VCaP (cell line): ENCODE measurements around the gene NCF4.

Experiments
- H3K27ac ChIP-seq: fragments of 450-650 bp; 2 replicates; pipeline ENCODE4 v1.5.1; 2017
- CTCF ChIP-seq: fragments of 450-650 bp; conservative IDR thresholded peaks from 2 replicates; pipeline ENCODE4 v1.5.1; 2017; ENCODE audit warnings: mild to moderate bottlenecking, moderate library complexity

NCF4 gene

GRCh38 chr22:36860017-36860416 lies 789 bp upstream of the NCF4 start:
- TF ChIP-seq CTCF: no peak
- H3K27ac ChIP-seq: no peak overlapping the region

- no peak overlapping the region for H3K27ac ChIP-seq
- no peak for TF ChIP-seq CTCF
Observed at GRCh38 chr22:36860438-36860820, 377 bp upstream of the NCF4 start.

- no peak for TF ChIP-seq CTCF
- H3K27ac ChIP-seq: no peak overlapping the region
Observed at GRCh38 chr22:36862251-36863242, 1.7 kb downstream of the NCF4 start.

GRCh38 chr22:36863281-36863680 lies 2.5 kb downstream of the NCF4 start:
- H3K27ac ChIP-seq: no peak overlapping the region
- TF ChIP-seq CTCF: no peak

GRCh38 chr22:36863979-36864378 lies 3.2 kb downstream of the NCF4 start:
- no peak overlapping the region for H3K27ac ChIP-seq
- TF ChIP-seq CTCF: no peak

GRCh38 chr22:36864454-36865215 lies 3.8 kb downstream of the NCF4 start:
- no peak overlapping the region for H3K27ac ChIP-seq
- TF ChIP-seq CTCF: no peak

- H3K27ac ChIP-seq: no peak overlapping the region
- TF ChIP-seq CTCF: no peak
Observed at GRCh38 chr22:36865346-36865745, 4.5 kb downstream of the NCF4 start.
